ENCODE data around the gene OR4D1. TPM values are rescaled to one million over a fixed set of nuclear protein-coding genes. Genes with fewer than 3 reads are reported as not detected.
A peak's percentile ranks its signal among the peaks of the same experiment; 100 is the strongest.

Gene OR4D1
- total and polyA plus RNA-seq, 2 of the 13 experiments (the other 11 are each of a cell fraction or from before 2014, with no cell fraction given) = not detected

- Histone ChIP-seq H3K4me2 (ENCODE audit: low read depth, low read length) (no peak overlapping the region), H3K79me2 (ENCODE audit: insufficient read depth, low read length) (no peaks in the 10 kb centered on the region), H3K27me3 (ENCODE audit: control insufficient read depth in 1 of 2, insufficient read depth in 2 of 2, low read length in 2 of 2) (peaks cover 5 to 67% of the 10 kb centered on the region in 2 experiments; a peak in 4 of 5 replicates), H4K20me1 (ENCODE audit: insufficient read depth, low read length) (no peaks in the 10 kb centered on the region), H3K4me3 (replicated peaks in 1 of 3; ENCODE audit: insufficient read depth in 1 of 3, low read depth in 2 of 3, low read length in 3 of 3) (no peak overlapping the region), H3K36me3 (replicated peaks in 1 of 2; ENCODE audit: control insufficient read depth in 1 of 2, insufficient read depth in 2 of 2, low read length in 2 of 2) (no peaks in the 10 kb centered on the region), H3K9me3 (ENCODE audit: low read length) (no peaks in the 10 kb centered on the region), H3K9ac (ENCODE audit: insufficient read depth, low read depth, low read length) (no peak overlapping the region), H3K27ac (ENCODE audit: extremely low read length, insufficient read depth, low read length) (no peak overlapping the region), H3K4me1 (ENCODE audit: insufficient read depth, low read length) (no peaks in the 10 kb centered on the region), H2AFZ (ENCODE audit: low read length) (no peak overlapping the region)
- TF ChIP-seq FOXK2 (IDR thresholded peaks at IDR 0.05) = peak; percentile 29; the same call in 1 of the 2 replicates
- no peak for TF ChIP-seq ZNF766 (CRISPR knock-in tag; IDR thresholded peaks at IDR 0.05; ENCODE audit: borderline replicate concordance)
- TF ChIP-seq, protein P1, sequence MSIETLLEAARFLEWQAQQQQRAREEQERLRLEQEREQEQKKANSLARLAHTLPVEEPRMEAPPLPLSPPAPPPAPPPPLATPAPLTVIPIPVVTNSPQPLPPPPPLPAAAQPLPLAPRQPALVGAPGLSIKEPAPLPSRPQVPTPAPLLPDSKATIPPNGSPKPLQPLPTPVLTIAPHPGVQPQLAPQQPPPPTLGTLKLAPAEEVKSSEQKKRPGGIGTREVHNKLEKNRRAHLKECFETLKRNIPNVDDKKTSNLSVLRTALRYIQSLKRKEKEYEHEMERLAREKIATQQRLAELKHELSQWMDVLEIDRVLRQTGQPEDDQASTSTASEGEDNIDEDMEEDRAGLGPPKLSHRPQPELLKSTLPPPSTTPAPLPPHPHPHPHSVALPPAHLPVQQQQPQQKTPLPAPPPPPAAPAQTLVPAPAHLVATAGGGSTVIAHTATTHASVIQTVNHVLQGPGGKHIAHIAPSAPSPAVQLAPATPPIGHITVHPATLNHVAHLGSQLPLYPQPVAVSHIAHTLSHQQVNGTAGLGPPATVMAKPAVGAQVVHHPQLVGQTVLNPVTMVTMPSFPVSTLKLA (IDR thresholded peaks at IDR 0.05) = peak; percentile 99
- intact Hi-C loops (cut with micrococcal nuclease; ENCODE audit: unreplicated experiment) = no loop called here
- CTCF ChIA-PET (ENCODE audit: low intra/inter-chr PET ratio, low total read pairs) = no interaction called here
- no peak for DNase-seq (ENCODE audit: low spot score)
- in situ Hi-C loops (cut with HindIII; ENCODE audit: extremely low pct_ligation_motif_present, low pct_unique_long_range_greater_than_20kb) = no loop called here
- FAIRE-seq = no peak
- WGBS (ENCODE audit: low lambda C conversion rate) = 27% methylated on average over 5 of the region's 5 CpGs
- POLR2A ChIA-PET = no interaction called here
- ATAC-seq = no peak
- no TSS peak for BruUV-seq (replicated peaks)
Measured at GRCh38 chr17:58195518-58196123, 47.4 kb downstream of the OR4D1 start.

- in situ Hi-C loops (cut with HindIII; ENCODE audit: extremely low pct_ligation_motif_present, low pct_unique_long_range_greater_than_20kb) (no loop called here), intact Hi-C loops (cut with micrococcal nuclease; ENCODE audit: unreplicated experiment) (no loop called here)
- Histone ChIP-seq H3K79me2 (ENCODE audit: insufficient read depth, low read length) (no peaks in the 10 kb centered on the region), H3K27me3 (ENCODE audit: control insufficient read depth in 1 of 2, insufficient read depth in 2 of 2, low read length in 2 of 2) (peaks cover 5 to 63% of the 10 kb centered on the region in 2 experiments; a peak in 4 of 5 replicates), H3K4me3 (replicated peaks in 1 of 3; ENCODE audit: insufficient read depth in 1 of 3, low read depth in 2 of 3, low read length in 3 of 3) (no peak overlapping the region), H3K27ac (ENCODE audit: extremely low read length, insufficient read depth, low read length) (no peak overlapping the region), H3K4me2 (ENCODE audit: low read depth, low read length) (no peak overlapping the region), H3K9me3 (ENCODE audit: low read length) (no peaks in the 10 kb centered on the region), H2AFZ (ENCODE audit: low read length) (no peak overlapping the region), H3K36me3 (replicated peaks in 1 of 2; ENCODE audit: control insufficient read depth in 1 of 2, insufficient read depth in 2 of 2, low read length in 2 of 2) (no peaks in the 10 kb centered on the region), H4K20me1 (ENCODE audit: insufficient read depth, low read length) (no peaks in the 10 kb centered on the region), H3K9ac (ENCODE audit: insufficient read depth, low read depth, low read length) (no peak overlapping the region), H3K4me1 (ENCODE audit: insufficient read depth, low read length) (peaks cover 5% of the 10 kb centered on the region; the same call in 1 of the 2 replicates)
- no peak for FAIRE-seq
- ATAC-seq = no peak
- no peak for DNase-seq (ENCODE audit: low spot score)
- POLR2A ChIA-PET = no interaction called here
- BruUV-seq (replicated peaks) = no TSS peak
- no peak for TF ChIP-seq FOXP1 (IDR thresholded peaks at IDR 0.05)
- TF ChIP-seq FOXP1 (CRISPR knock-in tag; IDR thresholded peaks at IDR 0.05) = no peak
- no peak for TF ChIP-seq ZNF616 (CRISPR knock-in tag; IDR thresholded peaks at IDR 0.05; ENCODE audit: low read depth)
- TF ChIP-seq HNF4G (IDR thresholded peaks at IDR 0.05; ENCODE audit: borderline replicate concordance, low read depth, low read length) = no peak
- no peak for TF ChIP-seq HNF4G (CRISPR knock-in tag; IDR thresholded peaks at IDR 0.05; ENCODE audit: borderline replicate concordance, low read depth)
- TF ChIP-seq ATF2 (CRISPR knock-in tag; IDR thresholded peaks at IDR 0.05) = no peak
- no peak for TF ChIP-seq GABPA (IDR thresholded peaks at IDR 0.05; ENCODE audit: low read depth, low read length)
- no peak for TF ChIP-seq GABPA (CRISPR knock-in tag; IDR thresholded peaks at IDR 0.05; ENCODE audit: low read depth)
- no peak for TF ChIP-seq ZNF343 (CRISPR knock-in tag; IDR thresholded peaks at IDR 0.05)
- no peak for TF ChIP-seq ZNF251 (CRISPR knock-in tag; IDR thresholded peaks at IDR 0.05)
- CTCF ChIA-PET (ENCODE audit: low intra/inter-chr PET ratio, low total read pairs) = no interaction called here
- WGBS (ENCODE audit: low lambda C conversion rate) = 38% methylated on average over 7 of the region's 7 CpGs
Measured at GRCh38 chr17:58196610-58197009, 48.4 kb downstream of the OR4D1 start.

Measured in HepG2 (cell line).